Posterior cingulate gyrus (tissue), 11 donors: ENCODE measurements around the gene AMOTL1.

Experiments
- DNase-seq, 10 donors: peaks; one replicate each; pipeline versions ENCODE4 v3.0.0 to v3.0.0-alpha.2; 2020 to 2021; ENCODE audit warnings: mixed read lengths in 3 of 10
- intact Hi-C: fragments of 100-400 bp; cut with DNase I; formaldehyde crosslinking; loops from one replicate; pipeline ENCODE4 v1.15.1; 2023

The AMOTL1 gene

GRCh38 chr11:94868468-94868867 is 100.3 kb downstream of the AMOTL1 start:
- DNase-seq: no peak
- intact Hi-C loops: no loop called here

- intact Hi-C loops: no loop called here
- DNase-seq: no peak
These were observed 101.0 kb downstream of the AMOTL1 start for GRCh38 chr11:94869186-94869585.

- intact Hi-C loops: no loop called here
These were observed 102.3 kb downstream of the AMOTL1 start for GRCh38 chr11:94870422-94870821.

GRCh38 chr11:94871491-94872185 is 103.5 kb downstream of the AMOTL1 start:
- intact Hi-C loops: no loop called here

More at GRCh38 chr11:94870422-94870821, 102.3 kb downstream of the AMOTL1 start:
- no peak for DNase-seq

GRCh38 chr11:94873916-94874540 is 105.9 kb downstream of the AMOTL1 start:
- intact Hi-C loops: no loop called here
- no peak for DNase-seq

More at GRCh38 chr11:94871491-94872185, 103.5 kb downstream of the AMOTL1 start:
- DNase-seq: no peak

- intact Hi-C loops: no loop called here
These were observed 108.1 kb downstream of the AMOTL1 start for GRCh38 chr11:94876222-94876621.

GRCh38 chr11:94876645-94877442 is 108.7 kb downstream of the AMOTL1 start:
- peak in 9 of 10 donors; percentile 34 to 94 (median 55) for DNase-seq
- intact Hi-C loops: no loop called here

More at GRCh38 chr11:94876222-94876621, 108.1 kb downstream of the AMOTL1 start:
- DNase-seq: no peak

- intact Hi-C loops: no loop called here
- no peak for DNase-seq
These were observed 109.5 kb downstream of the AMOTL1 start for GRCh38 chr11:94877443-94878200.

- intact Hi-C loops: no loop called here
- no peak for DNase-seq
These were observed 110.8 kb downstream of the AMOTL1 start for GRCh38 chr11:94879006-94879405.

GRCh38 chr11:94880216-94880615 is 112.1 kb downstream of the AMOTL1 start:
- DNase-seq: no peak
- intact Hi-C loops: no loop called here

- intact Hi-C loops: no loop called here
- peak in 1 of 10 donors; percentile 45 for DNase-seq
These were observed 114.8 kb downstream of the AMOTL1 start for GRCh38 chr11:94882931-94883330.

- no peak for DNase-seq
- intact Hi-C loops: no loop called here
These were observed 115.7 kb downstream of the AMOTL1 start for GRCh38 chr11:94883878-94884277.

GRCh38 chr11:94884376-94884775 is 116.2 kb downstream of the AMOTL1 start:
- intact Hi-C loops: no loop called here
- DNase-seq: no peak

GRCh38 chr11:94885133-94885532 is 117.0 kb downstream of the AMOTL1 start:
- intact Hi-C loops: no loop called here
- DNase-seq: no peak

- intact Hi-C loops: no loop called here
These were observed 117.4 kb downstream of the AMOTL1 start for GRCh38 chr11:94885581-94885980.

GRCh38 chr11:94888204-94888603 is 120.0 kb downstream of the AMOTL1 start:
- intact Hi-C loops: no loop called here
- no peak for DNase-seq

More at GRCh38 chr11:94885581-94885980, 117.4 kb downstream of the AMOTL1 start:
- no peak for DNase-seq

- DNase-seq: no peak
- intact Hi-C loops: loop anchor here (10.0 kb wide), 1 partner anchor 111 kb away; no protein-coding TSS in a partner anchor
These were observed 127.3 kb downstream of the AMOTL1 start for GRCh38 chr11:94895451-94895850.

GRCh38 chr11:94895971-94896370 is 127.8 kb downstream of the AMOTL1 start:
- DNase-seq: no peak
- intact Hi-C loops: loop anchor here (2.0 to 10.0 kb wide), 2 partner anchors 111 to 273 kb away; no protein-coding TSS in a partner anchor

- DNase-seq: peak in 7 of 10 donors; percentile 36 to 85 (median 57)
- intact Hi-C loops: loop anchor here (2.0 to 10.0 kb wide), 2 partner anchors 113 to 275 kb away; no protein-coding TSS in a partner anchor
These were observed 129.2 kb downstream of the AMOTL1 start for GRCh38 chr11:94897330-94897768.

- intact Hi-C loops: no loop called here
- DNase-seq: no peak
These were observed 139.1 kb downstream of the AMOTL1 start for GRCh38 chr11:94907226-94907625.
